Measurements from ENCODE around the gene ADK. TPM values are rescaled to one million over a fixed set of nuclear protein-coding genes. Genes with fewer than 3 reads are reported as not detected.

The ADK gene
- total RNA-seq, 1 experiment from 2014 or later = 26.8 TPM

GRCh38 chr10:74177140-74177677, 26.2 kb downstream of the ADK start:
- no peaks in the 10 kb centered on the region for H3K27me3 Mint-ChIP-seq (ENCODE audit: low read depth)
- no peak for DNase-seq
- H3K27ac ChIP-seq (ENCODE audit: insufficient read length, low read depth, low read length) = no peak overlapping the region

More at GRCh38 chr10:74177140-74177677, 26.2 kb downstream of the ADK start:
- Histone ChIP-seq H4K5ac (ENCODE audit: insufficient read length, low read depth, low read length) (no peak overlapping the region), H4K8ac (replicated peaks; ENCODE audit: insufficient read length, low read depth, low read length) (no peak overlapping the region), H3K4ac (ENCODE audit: low read depth, low read length) (no peak overlapping the region), H2BK15ac (ENCODE audit: low read depth, low read length) (no peak overlapping the region), H3K79me2 (ENCODE audit: insufficient read depth, low read length) (peaks cover 2% of the 10 kb centered on the region; the same call in 1 of the 2 replicates), H3K56ac (ENCODE audit: insufficient read length, low read depth, low read length) (no peak overlapping the region), H2BK20ac (ENCODE audit: low read depth, low read length, poor library complexity, severe bottlenecking) (no peak overlapping the region), H3K27me3 (ENCODE audit: insufficient read depth, low read length) (no peaks in the 10 kb centered on the region), H3K79me1 (ENCODE audit: insufficient read depth, low read depth, low read length, poor library complexity, severe bottlenecking) (no peaks in the 10 kb centered on the region), H2BK12ac (ENCODE audit: insufficient read length, low read depth, low read length) (no peak overlapping the region), H4K20me1 (ENCODE audit: control insufficient read depth, insufficient read depth, insufficient read length) (no peaks in the 10 kb centered on the region), H3K4me1 (ENCODE audit: insufficient read depth, low read length) (peaks cover 7% of the 10 kb centered on the region), H3K9ac (ENCODE audit: extremely low read depth, insufficient read length, low read length) (peak overlapping the region; percentile 60), H3K23me2 (ENCODE audit: insufficient read length, low read depth, low read length, poor library complexity, severe bottlenecking) (peaks cover 7% of the 10 kb centered on the region), H3K14ac (ENCODE audit: insufficient read depth, low read length) (peak overlapping the region; percentile 83; the same call in 1 of the 2 replicates), H2BK5ac (ENCODE audit: insufficient read length, low read length) (no peak overlapping the region), H4K91ac (ENCODE audit: insufficient read length, low read depth, low read length) (no peak overlapping the region), H3K4me2 (ENCODE audit: insufficient read depth, insufficient read length, low read length) (peak overlapping the region; percentile 83), H2BK120ac (ENCODE audit: low read depth, low read length, poor library complexity, severe bottlenecking) (no peak overlapping the region), H2AFZ (ENCODE audit: low read length) (no peak overlapping the region), H3K23ac (ENCODE audit: insufficient read length, low read depth, low read length) (no peak overlapping the region), H3K18ac (ENCODE audit: insufficient read length, low read depth, low read length) (peak overlapping the region; percentile 68), H3T11ph (ENCODE audit: low read length) (no peak overlapping the region), H3K9me3 (ENCODE audit: control insufficient read depth, low read depth, low read length) (no peaks in the 10 kb centered on the region), H2AK5ac (ENCODE audit: insufficient read length, low read length) (no peak overlapping the region)
- Mint-ChIP-seq H3K4me1 (peaks cover 32 to 39% of the 10 kb centered on the region in 2 experiments), H3K27ac (peak overlapping the region; percentile 94 to 97 (median 96); a peak in 5 of 7 replicates), H3K4me3 (peak overlapping the region; percentile 89 to 90), H3K36me3 (ENCODE audit: insufficient read depth in 1 of 3, low read depth in 3 of 3) (peaks cover 0 to 3% (median 0%) of the 10 kb centered on the region in 3 experiments; a peak in 2 of 7 replicates), H3K9me3 (no peaks in the 10 kb centered on the region)
- TF ChIP-seq CTCF (conservative IDR thresholded peaks at IDR 0.05) = no peak
- no CpG with 5 or more reads among the region's 13 CpGs for WGBS (ENCODE audit: extremely low coverage, insufficient read length, low lambda C conversion rate)
